Measurements from ENCODE around the gene PRKCH.

The PRKCH gene

GRCh38 chr14:61369454-61369810 is 48.1 kb downstream of the PRKCH start:
- ATAC-seq: no peak
- no peak for TF ChIP-seq ZFP3 (CRISPR knock-in tag; IDR thresholded peaks at IDR 0.05)
- no peak for TF ChIP-seq GLIS3 (CRISPR knock-in tag; IDR thresholded peaks at IDR 0.05)
- TF ChIP-seq SNAI2 (CRISPR knock-in tag; IDR thresholded peaks at IDR 0.05): no peak
- TF ChIP-seq ZNF70 (CRISPR knock-in tag; IDR thresholded peaks at IDR 0.05): no peak
- TF ChIP-seq CSRNP3 (CRISPR knock-in tag; IDR thresholded peaks at IDR 0.05): no peak
- TF ChIP-seq TOX (CRISPR knock-in tag; IDR thresholded peaks at IDR 0.05; ENCODE audit: borderline replicate concordance): no peak
- TF ChIP-seq ZNF565 (CRISPR knock-in tag; conservative IDR thresholded peaks at IDR 0.05; ENCODE audit: low read depth): no peak
- no peak for TF ChIP-seq BACH2 (CRISPR knock-in tag; IDR thresholded peaks at IDR 0.05; ENCODE audit: borderline replicate concordance)
- TF ChIP-seq ZC3H10 (CRISPR knock-in tag; IDR thresholded peaks at IDR 0.05): no peak
- TF ChIP-seq TCF4 (CRISPR knock-in tag; IDR thresholded peaks at IDR 0.05; ENCODE audit: borderline replicate concordance): no peak
- no peak for TF ChIP-seq ZFP30 (CRISPR knock-in tag; IDR thresholded peaks at IDR 0.05)
- TF ChIP-seq PATZ1 (CRISPR knock-in tag; IDR thresholded peaks at IDR 0.05; ENCODE audit: borderline replicate concordance): no peak
- TF ChIP-seq ISL1 (CRISPR knock-in tag; IDR thresholded peaks at IDR 0.05): no peak
- no peak for TF ChIP-seq ZNF8 (CRISPR knock-in tag; IDR thresholded peaks at IDR 0.05)
- TF ChIP-seq POU6F1 (CRISPR knock-in tag; IDR thresholded peaks at IDR 0.05; ENCODE audit: borderline replicate concordance, low read depth): no peak
- no peak for TF ChIP-seq RARB (CRISPR knock-in tag; IDR thresholded peaks at IDR 0.05)
- no peak for TF ChIP-seq TSHZ2 (CRISPR knock-in tag; IDR thresholded peaks at IDR 0.05)
- no peak for TF ChIP-seq ESRRG (CRISPR knock-in tag; IDR thresholded peaks at IDR 0.05)

- no peak for ATAC-seq
- TF ChIP-seq TCF4 (CRISPR knock-in tag; IDR thresholded peaks at IDR 0.05; ENCODE audit: borderline replicate concordance): no peak
- no peak for TF ChIP-seq ZNF565 (CRISPR knock-in tag; conservative IDR thresholded peaks at IDR 0.05; ENCODE audit: low read depth)
- TF ChIP-seq ESRRG (CRISPR knock-in tag; IDR thresholded peaks at IDR 0.05): no peak
- TF ChIP-seq PPARA (CRISPR knock-in tag; IDR thresholded peaks at IDR 0.05; ENCODE audit: borderline replicate concordance): no peak
- no peak for TF ChIP-seq ISL1 (CRISPR knock-in tag; IDR thresholded peaks at IDR 0.05)
- no peak for TF ChIP-seq CSRNP3 (CRISPR knock-in tag; IDR thresholded peaks at IDR 0.05)
Observed at GRCh38 chr14:61372379-61372778, 51.0 kb downstream of the PRKCH start.

- ATAC-seq: no peak
- TF ChIP-seq TOX (CRISPR knock-in tag; IDR thresholded peaks at IDR 0.05; ENCODE audit: borderline replicate concordance): no peak
- TF ChIP-seq PPARA (CRISPR knock-in tag; IDR thresholded peaks at IDR 0.05; ENCODE audit: borderline replicate concordance): no peak
- TF ChIP-seq CSDC2 (CRISPR knock-in tag; IDR thresholded peaks at IDR 0.05): no peak
- no peak for TF ChIP-seq CSRNP3 (CRISPR knock-in tag; IDR thresholded peaks at IDR 0.05)
- no peak for TF ChIP-seq ZNF70 (CRISPR knock-in tag; IDR thresholded peaks at IDR 0.05)
- no peak for TF ChIP-seq TSHZ2 (CRISPR knock-in tag; IDR thresholded peaks at IDR 0.05)
- no peak for TF ChIP-seq ISL1 (CRISPR knock-in tag; IDR thresholded peaks at IDR 0.05)
- TF ChIP-seq ESRRG (CRISPR knock-in tag; IDR thresholded peaks at IDR 0.05): no peak
- no peak for TF ChIP-seq RARB (CRISPR knock-in tag; IDR thresholded peaks at IDR 0.05)
- no peak for TF ChIP-seq CREB5 (CRISPR knock-in tag; IDR thresholded peaks at IDR 0.05; ENCODE audit: low read depth)
- no peak for TF ChIP-seq ZC3H10 (CRISPR knock-in tag; IDR thresholded peaks at IDR 0.05)
Observed at GRCh38 chr14:61372842-61373555, 51.6 kb downstream of the PRKCH start.

Measured in SK-N-SH treated with all-trans-retinoic acid at 6 μM for 48 hours (cell line).